ENCODE measurements around the gene ALAS1.

Gene ALAS1

DNA sequence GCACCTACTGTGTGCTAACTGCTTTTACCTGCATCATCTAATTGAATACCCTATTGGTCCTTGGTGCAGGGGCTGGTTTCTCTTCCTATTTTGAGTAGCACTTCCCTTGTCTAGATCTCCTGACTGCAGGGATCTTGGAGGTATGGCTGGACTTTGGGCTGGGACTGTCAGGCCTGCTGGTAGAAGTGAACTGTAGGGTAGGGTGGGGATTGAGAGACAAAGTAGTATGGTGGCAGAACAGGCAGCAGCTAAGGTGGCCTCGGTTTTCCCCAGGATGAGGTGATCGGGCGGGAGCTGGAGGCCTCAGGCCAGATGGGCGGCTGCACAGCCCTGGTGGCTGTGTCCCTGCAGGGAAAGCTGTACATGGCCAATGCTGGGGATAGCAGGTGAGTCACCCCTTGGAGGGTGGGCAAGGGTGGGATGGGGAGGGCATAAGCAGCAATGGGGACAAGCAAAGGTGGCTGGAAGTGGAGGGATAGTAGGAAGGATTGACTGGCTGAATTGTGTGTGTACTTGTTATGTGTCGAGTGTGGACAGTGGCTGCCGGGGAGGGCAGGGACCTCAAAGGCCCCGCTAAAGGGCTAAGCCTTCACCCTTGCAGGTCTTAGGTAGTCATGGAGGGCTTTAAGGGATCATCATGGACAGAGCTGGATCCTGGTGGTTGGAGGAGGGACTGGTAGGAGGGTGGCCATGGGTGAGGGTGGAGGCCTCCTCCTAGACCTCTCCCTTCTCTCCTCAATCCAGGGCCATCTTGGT, 49.6 kb downstream of the ALAS1 start:
- H3K4me3 ChIP-seq: peak overlapping the region; percentile 86
- no peak for DNase-seq (ENCODE audit: low spot score)
- H3K27ac ChIP-seq: peak overlapping the region in 1 of 2 donors; percentile 96
- no peak for TF ChIP-seq CTCF (IDR thresholded peaks at IDR 0.05)

DNA sequence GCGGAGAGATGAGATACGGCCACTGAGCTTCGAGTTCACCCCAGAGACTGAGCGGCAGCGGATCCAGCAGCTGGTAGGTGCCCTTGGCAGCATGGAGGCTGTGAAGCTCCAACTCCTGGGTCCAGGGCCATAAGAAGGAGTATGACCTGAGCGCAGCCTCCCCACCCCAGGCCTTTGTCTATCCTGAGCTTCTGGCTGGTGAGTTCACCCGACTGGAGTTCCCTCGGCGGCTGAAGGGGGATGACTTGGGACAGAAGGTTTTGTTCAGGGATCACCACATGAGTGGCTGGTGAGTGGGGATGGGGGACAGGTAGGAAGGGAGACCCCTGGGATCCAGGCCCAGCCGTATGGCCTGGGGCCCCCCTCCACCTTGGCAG, 50.2 kb downstream of the ALAS1 start:
- TF ChIP-seq CTCF (IDR thresholded peaks at IDR 0.05): no peak
- no peak overlapping the region for H3K4me3 ChIP-seq
- no peak for DNase-seq (ENCODE audit: low spot score)
- H3K27ac ChIP-seq: no peak overlapping the region

- peak; percentile 76 for DNase-seq (ENCODE audit: low spot score)
- Histone ChIP-seq H3K27ac (no peak overlapping the region), H3K4me3 (no peak overlapping the region)
- TF ChIP-seq CTCF (IDR thresholded peaks at IDR 0.05): no peak
Observed at GRCh38 chr3:52248816-52249547, 51.0 kb downstream of the ALAS1 start.

GRCh38 chr3:52249683-52250082, 51.7 kb downstream of the ALAS1 start:
- no peak for DNase-seq (ENCODE audit: low spot score)
- H3K4me3 ChIP-seq: no peak overlapping the region
- TF ChIP-seq CTCF (IDR thresholded peaks at IDR 0.05): no peak
- no peak overlapping the region for H3K27ac ChIP-seq

- no peak overlapping the region for H3K27ac ChIP-seq
- TF ChIP-seq CTCF (IDR thresholded peaks at IDR 0.05): no peak
- no peak overlapping the region for H3K4me3 ChIP-seq
- DNase-seq (ENCODE audit: low spot score): no peak
Observed at GRCh38 chr3:52250122-52250521, 52.2 kb downstream of the ALAS1 start.

DNA sequence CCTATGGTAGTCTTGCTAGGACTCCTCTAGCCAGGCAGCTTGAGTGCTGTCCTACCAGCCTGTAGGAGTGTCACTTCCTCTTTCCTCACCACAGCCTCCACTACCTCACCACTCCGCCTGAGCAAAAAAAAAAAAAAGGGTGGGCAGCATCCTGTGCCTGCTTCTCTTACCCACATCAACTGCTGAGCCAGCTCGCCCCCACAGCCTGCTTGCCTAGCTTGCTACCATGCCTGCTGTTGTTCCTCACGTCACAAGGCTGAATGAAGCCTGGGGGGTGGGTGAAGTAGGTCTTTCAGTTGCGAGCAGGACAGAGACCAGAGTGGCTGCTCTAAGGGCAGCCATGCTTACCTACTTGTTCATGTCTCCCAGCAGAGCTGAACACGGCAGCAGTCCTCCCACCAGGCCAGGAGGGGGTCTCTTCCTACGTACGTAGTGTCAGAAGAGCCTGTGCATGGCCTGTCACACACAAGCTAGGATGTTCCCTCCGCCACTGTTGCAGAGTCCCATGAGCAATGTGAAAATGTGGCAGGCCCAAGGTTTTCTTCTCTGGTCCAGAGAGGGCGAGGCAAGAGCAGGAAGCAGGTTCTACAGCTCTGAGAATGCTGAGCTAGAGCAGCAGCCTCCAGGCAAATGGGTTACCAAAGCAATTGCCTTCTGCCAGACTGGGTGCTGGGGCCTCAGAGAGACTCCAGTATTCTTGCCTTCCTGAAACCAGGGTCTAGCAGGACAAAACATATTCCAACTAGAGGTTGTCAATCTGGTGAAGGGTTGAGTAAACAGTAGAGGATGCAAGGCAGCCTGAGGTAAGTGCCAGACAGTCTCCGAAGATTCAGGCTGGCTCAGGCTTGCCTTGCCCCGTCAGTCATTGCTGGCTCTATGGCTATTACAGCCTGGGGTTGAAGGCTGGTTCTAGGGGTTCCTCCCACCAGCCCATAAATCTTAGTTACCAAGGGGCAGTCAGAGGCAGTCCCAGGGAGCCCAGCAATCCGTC, 55.6 kb downstream of the ALAS1 start:
- H3K27ac ChIP-seq: peak overlapping the region in 1 of 2 donors; percentile 56
- TF ChIP-seq CTCF (IDR thresholded peaks at IDR 0.05): no peak
- no peak overlapping the region for H3K4me3 ChIP-seq
- no peak for DNase-seq (ENCODE audit: low spot score)

Data from coronary artery (tissue), 2 donors.